Measurements from ENCODE around the gene TRERF1.

- TF ChIP-seq CTCF (conservative IDR thresholded peaks at IDR 0.05; ENCODE audit: low read depth, low read length) = no peak
- TF ChIP-seq RCOR1 (IDR thresholded peaks at IDR 0.05; ENCODE audit: insufficient replicate concordance, low read length) = no peak
- no peak for TF ChIP-seq POLR2A (IDR thresholded peaks at IDR 0.05; ENCODE audit: low read depth, low read length)
- TF ChIP-seq CEBPB (IDR thresholded peaks at IDR 0.05; ENCODE audit: low read depth, low read length) = no peak
- TF ChIP-seq MAFK (IDR thresholded peaks at IDR 0.05; ENCODE audit: low read depth, low read length) = no peak
- no peak for TF ChIP-seq RFX5 (IDR thresholded peaks at IDR 0.05; ENCODE audit: low read depth, low read length)
These were observed 40.9 kb downstream of the TRERF1 start for GRCh38 chr6:42410861-42411260.

Data from IMR-90 (cell line).